ENCODE measurements around the gene SYT15. TPM values are rescaled to one million over a fixed set of nuclear protein-coding genes. Genes with fewer than 3 reads are reported as not detected.

The SYT15 gene
- total and polyA plus RNA-seq, 8 donors, result 2.1 to 10.7 (median 3.3) TPM

DNA sequence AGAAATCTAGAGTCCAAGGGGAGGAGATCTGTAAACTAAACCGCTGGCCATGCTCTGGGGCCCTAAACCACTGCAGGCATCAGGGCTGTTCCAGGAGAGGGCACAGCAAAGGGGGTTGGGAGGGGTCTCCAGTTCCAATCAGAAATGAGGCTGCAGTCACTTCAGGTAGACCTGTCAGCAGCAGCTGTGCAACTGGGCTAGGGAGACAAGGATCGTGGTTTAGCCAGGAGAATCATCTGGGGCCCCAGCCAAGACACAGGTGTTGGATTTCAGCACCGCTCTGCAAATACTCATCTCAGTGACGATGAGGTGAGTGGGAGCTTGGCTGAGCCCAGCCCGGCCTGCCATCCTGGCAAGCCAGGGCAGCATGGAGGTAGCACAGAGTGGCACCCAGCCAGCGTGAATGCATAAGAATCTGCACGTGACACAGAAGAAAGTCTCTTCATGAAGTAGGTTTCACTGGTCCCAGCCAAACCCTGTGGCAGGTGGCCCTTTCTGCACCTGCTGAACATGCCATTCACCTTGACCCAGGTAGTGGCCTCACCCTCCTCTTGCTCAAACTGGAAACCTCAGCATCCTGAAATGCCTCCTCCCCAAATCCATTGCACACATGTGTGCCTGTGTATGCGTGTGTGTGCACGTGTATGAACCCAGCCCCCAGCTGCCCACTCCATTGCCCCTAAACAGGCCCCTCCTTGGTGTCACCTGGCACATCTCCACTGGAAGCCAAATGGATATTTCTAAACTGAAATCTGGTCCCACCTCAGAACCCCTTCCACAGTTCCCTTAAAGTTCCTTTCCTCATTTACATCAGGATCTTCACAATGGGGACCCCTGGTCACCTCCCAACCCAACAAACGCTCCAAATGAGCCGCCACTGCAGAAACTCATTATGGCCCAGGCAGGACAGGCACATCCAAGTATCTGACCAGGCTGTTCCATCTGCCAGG lies 32.1 kb upstream of the SYT15 start:
- no peaks in the 10 kb centered on the region for H3K36me3 ChIP-seq
- no peaks in the 10 kb centered on the region for H3K9me3 ChIP-seq
- DNase-seq, result peak in 5 of 6 donors; percentile 22 to 79 (median 29)
- TF ChIP-seq, protein P1, sequence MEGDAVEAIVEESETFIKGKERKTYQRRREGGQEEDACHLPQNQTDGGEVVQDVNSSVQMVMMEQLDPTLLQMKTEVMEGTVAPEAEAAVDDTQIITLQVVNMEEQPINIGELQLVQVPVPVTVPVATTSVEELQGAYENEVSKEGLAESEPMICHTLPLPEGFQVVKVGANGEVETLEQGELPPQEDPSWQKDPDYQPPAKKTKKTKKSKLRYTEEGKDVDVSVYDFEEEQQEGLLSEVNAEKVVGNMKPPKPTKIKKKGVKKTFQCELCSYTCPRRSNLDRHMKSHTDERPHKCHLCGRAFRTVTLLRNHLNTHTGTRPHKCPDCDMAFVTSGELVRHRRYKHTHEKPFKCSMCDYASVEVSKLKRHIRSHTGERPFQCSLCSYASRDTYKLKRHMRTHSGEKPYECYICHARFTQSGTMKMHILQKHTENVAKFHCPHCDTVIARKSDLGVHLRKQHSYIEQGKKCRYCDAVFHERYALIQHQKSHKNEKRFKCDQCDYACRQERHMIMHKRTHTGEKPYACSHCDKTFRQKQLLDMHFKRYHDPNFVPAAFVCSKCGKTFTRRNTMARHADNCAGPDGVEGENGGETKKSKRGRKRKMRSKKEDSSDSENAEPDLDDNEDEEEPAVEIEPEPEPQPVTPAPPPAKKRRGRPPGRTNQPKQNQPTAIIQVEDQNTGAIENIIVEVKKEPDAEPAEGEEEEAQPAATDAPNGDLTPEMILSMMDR (IDR thresholded peaks at IDR 0.05), result no peak
- peak in 3 of 4 donors; percentile 12 to 19 (median 13) for ATAC-seq
- no peak for FAIRE-seq
- intact Hi-C loops (cut with DNase I), result no loop called here
- WGBS, 2 donors, result 68 to 73% methylated on average over 11 of the region's 11 CpGs
- no peak overlapping the region for H3K27ac ChIP-seq
- no peaks in the 10 kb centered on the region for H3K27me3 ChIP-seq
- H3K4me3 ChIP-seq, result no peak overlapping the region
- H3K4me1 ChIP-seq, result no peaks in the 10 kb centered on the region

DNA sequence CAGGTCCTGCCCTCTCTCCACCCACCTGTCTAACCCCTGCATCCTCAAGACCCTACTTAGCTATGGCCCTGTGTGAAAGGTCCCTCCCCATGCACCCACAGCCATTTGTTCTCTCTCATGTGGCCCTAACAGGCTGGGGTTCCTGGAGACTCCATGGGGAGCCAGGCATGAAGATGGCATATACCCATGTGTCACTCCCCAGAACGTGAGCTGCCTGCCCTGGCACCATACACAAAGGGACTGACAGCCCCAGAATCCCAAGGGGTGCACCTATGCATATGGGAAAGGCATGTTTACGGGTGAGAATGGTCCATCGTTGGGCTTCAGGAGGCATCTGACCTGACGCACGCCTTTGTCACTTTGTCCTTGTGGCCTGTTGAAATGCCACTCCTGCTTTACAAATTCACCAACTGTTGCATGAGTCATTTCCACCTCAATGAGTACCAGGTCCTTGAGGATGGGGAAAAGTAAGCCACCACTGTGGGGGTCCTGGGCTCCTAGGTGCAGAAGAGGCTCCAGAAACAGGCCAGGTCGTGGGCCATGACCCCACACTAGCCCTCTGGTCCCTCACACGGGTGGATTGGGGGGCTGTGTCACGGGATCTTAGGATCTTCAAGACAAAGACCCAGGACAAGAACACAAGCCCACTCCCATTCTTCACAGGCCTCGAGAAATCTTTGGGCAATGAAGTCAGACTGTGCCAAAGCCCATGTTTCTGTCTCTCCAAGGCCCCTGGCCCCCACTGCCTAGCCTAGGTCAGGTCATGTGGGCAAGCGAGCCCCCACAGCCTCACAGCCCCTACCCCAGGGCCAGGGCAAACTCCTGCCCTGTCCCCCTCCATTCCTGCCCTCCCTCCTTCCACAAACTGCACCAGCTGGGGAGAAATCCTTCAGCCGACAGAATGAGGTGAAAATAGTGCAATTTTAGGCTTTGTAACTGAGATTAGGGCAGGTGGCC lies 31.1 kb upstream of the SYT15 start:
- Histone ChIP-seq H3K4me3 (no peak overlapping the region), H3K36me3 (no peaks in the 10 kb centered on the region), H3K9me3 (no peaks in the 10 kb centered on the region), H3K27ac (no peak overlapping the region), H3K4me1 (no peaks in the 10 kb centered on the region), H3K27me3 (no peaks in the 10 kb centered on the region)
- no peak for FAIRE-seq
- 76 to 79% methylated on average over 11 of the region's 11 CpGs for WGBS, 2 donors
- ATAC-seq, result no peak
- intact Hi-C loops (cut with DNase I), result no loop called here
- TF ChIP-seq, protein P1 (IDR thresholded peaks at IDR 0.05), result no peak
- DNase-seq, result peak in 5 of 6 donors; percentile 1 to 63 (median 15)

DNA sequence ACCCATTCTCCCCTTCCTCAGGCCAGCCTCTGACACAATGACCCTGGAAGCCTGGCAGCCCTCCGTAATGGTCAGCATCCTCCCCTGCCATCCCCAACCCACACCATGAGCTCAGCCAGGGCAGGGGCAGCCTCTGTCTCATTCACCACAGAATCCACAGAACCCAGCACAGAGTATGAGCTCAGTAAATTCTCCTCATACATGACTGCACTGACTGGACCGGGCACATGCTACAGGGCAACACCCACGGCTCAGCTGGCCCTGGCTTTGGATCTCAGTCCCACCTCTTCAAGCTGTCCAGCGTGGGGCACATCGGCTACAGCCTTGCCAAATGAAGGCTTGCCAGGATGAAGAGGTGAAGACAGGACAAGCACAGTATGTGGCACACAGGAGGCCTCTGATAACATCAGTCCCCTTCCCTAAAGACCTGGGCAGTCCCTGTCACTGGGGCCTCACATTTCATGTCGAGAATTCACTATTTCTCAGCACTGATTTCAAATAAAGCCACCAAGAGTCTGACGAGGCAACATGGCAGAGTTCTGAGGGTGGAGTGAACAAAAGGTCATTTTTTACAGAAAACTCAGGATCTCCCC lies 30.3 kb upstream of the SYT15 start:
- FAIRE-seq, result no peak

More for the DNA sequence above, 30.3 kb upstream of the SYT15 start:
- Histone ChIP-seq H3K4me1 (no peaks in the 10 kb centered on the region), H3K27me3 (no peaks in the 10 kb centered on the region), H3K36me3 (no peaks in the 10 kb centered on the region), H3K27ac (no peak overlapping the region), H3K9me3 (no peaks in the 10 kb centered on the region), H3K4me3 (no peak overlapping the region)
- TF ChIP-seq, protein P1 (IDR thresholded peaks at IDR 0.05), result no peak
- intact Hi-C loops (cut with DNase I), result no loop called here
- DNase-seq (peak in 5 of 6 donors; percentile 2 to 71 (median 14)), ATAC-seq (no peak)
- WGBS, 2 donors, result 77 to 80% methylated on average over 7 of the region's 7 CpGs
